Measurements from ENCODE around the gene C1QTNF1. TPM values are rescaled to one million over a fixed set of nuclear protein-coding genes. Genes with fewer than 3 reads are reported as not detected.

The C1QTNF1 gene
- total RNA-seq, 1 donor from 2014 or later, result 0.26 TPM

GRCh38 chr17:79062691-79063090 lies 38.7 kb downstream of the C1QTNF1 start:
- Mint-ChIP-seq H3K4me1 (ENCODE audit: unreplicated experiment) (no peaks in the 10 kb centered on the region), H3K36me3 (ENCODE audit: low read depth, unreplicated experiment) (no peaks in the 10 kb centered on the region), H3K9me3 (ENCODE audit: unreplicated experiment) (no peaks in the 10 kb centered on the region), H3K27me3 (ENCODE audit: unreplicated experiment) (peaks cover 2% of the 10 kb centered on the region), H3K4me3 (ENCODE audit: unreplicated experiment) (no peak overlapping the region), H3K27ac (ENCODE audit: unreplicated experiment) (no peak overlapping the region)
- no peak for TF ChIP-seq CTCF (IDR thresholded peaks at IDR 0.05; ENCODE audit: unreplicated experiment)
- no peak for DNase-seq (ENCODE audit: low spot score)

- no peak overlapping the region for H3K27ac Mint-ChIP-seq (ENCODE audit: unreplicated experiment)
- H3K27me3 Mint-ChIP-seq (ENCODE audit: unreplicated experiment), result peaks cover 2% of the 10 kb centered on the region
- no peaks in the 10 kb centered on the region for H3K36me3 Mint-ChIP-seq (ENCODE audit: low read depth, unreplicated experiment)
- no peak for TF ChIP-seq CTCF (IDR thresholded peaks at IDR 0.05; ENCODE audit: unreplicated experiment)
- H3K9me3 Mint-ChIP-seq (ENCODE audit: unreplicated experiment), result no peaks in the 10 kb centered on the region
- H3K4me1 Mint-ChIP-seq (ENCODE audit: unreplicated experiment), result no peaks in the 10 kb centered on the region
- no peak overlapping the region for H3K4me3 Mint-ChIP-seq (ENCODE audit: unreplicated experiment)
- DNase-seq (ENCODE audit: low spot score), result no peak
Observed at GRCh38 chr17:79064026-79064425, 40.1 kb downstream of the C1QTNF1 start.

GRCh38 chr17:79065105-79065670 lies 41.2 kb downstream of the C1QTNF1 start:
- H3K4me3 Mint-ChIP-seq (ENCODE audit: unreplicated experiment), result no peak overlapping the region
- H3K36me3 Mint-ChIP-seq (ENCODE audit: low read depth, unreplicated experiment), result no peaks in the 10 kb centered on the region
- H3K4me1 Mint-ChIP-seq (ENCODE audit: unreplicated experiment), result no peaks in the 10 kb centered on the region
- peaks cover 2% of the 10 kb centered on the region for H3K27me3 Mint-ChIP-seq (ENCODE audit: unreplicated experiment)
- TF ChIP-seq CTCF (IDR thresholded peaks at IDR 0.05; ENCODE audit: unreplicated experiment), result peak; percentile 69
- no peaks in the 10 kb centered on the region for H3K9me3 Mint-ChIP-seq (ENCODE audit: unreplicated experiment)
- no peak overlapping the region for H3K27ac Mint-ChIP-seq (ENCODE audit: unreplicated experiment)
- DNase-seq (ENCODE audit: low spot score), result peak; percentile 55

GRCh38 chr17:79066963-79067362 lies 43.0 kb downstream of the C1QTNF1 start:
- DNase-seq (ENCODE audit: low spot score), result no peak
- no peak overlapping the region for H3K4me3 Mint-ChIP-seq (ENCODE audit: unreplicated experiment)
- H3K9me3 Mint-ChIP-seq (ENCODE audit: unreplicated experiment), result no peaks in the 10 kb centered on the region
- H3K27me3 Mint-ChIP-seq (ENCODE audit: unreplicated experiment), result peaks cover 2% of the 10 kb centered on the region
- no peaks in the 10 kb centered on the region for H3K36me3 Mint-ChIP-seq (ENCODE audit: low read depth, unreplicated experiment)
- no peak for TF ChIP-seq CTCF (IDR thresholded peaks at IDR 0.05; ENCODE audit: unreplicated experiment)
- H3K4me1 Mint-ChIP-seq (ENCODE audit: unreplicated experiment), result no peaks in the 10 kb centered on the region
- no peak overlapping the region for H3K27ac Mint-ChIP-seq (ENCODE audit: unreplicated experiment)

- TF ChIP-seq CTCF (IDR thresholded peaks at IDR 0.05; ENCODE audit: unreplicated experiment), result no peak
- no peaks in the 10 kb centered on the region for H3K36me3 Mint-ChIP-seq (ENCODE audit: low read depth, unreplicated experiment)
- H3K4me3 Mint-ChIP-seq (ENCODE audit: unreplicated experiment), result no peak overlapping the region
- no peak for DNase-seq (ENCODE audit: low spot score)
- H3K9me3 Mint-ChIP-seq (ENCODE audit: unreplicated experiment), result no peaks in the 10 kb centered on the region
- no peak overlapping the region for H3K27ac Mint-ChIP-seq (ENCODE audit: unreplicated experiment)
- peaks cover 2% of the 10 kb centered on the region for H3K4me1 Mint-ChIP-seq (ENCODE audit: unreplicated experiment)
- peaks cover 2% of the 10 kb centered on the region for H3K27me3 Mint-ChIP-seq (ENCODE audit: unreplicated experiment)
Observed at GRCh38 chr17:79070266-79070880, 46.4 kb downstream of the C1QTNF1 start.
